ENCODE data around the gene DKK1. TPM values are rescaled to one million over a fixed set of nuclear protein-coding genes. Genes with fewer than 3 reads are reported as not detected.
A peak's percentile ranks its signal among the peaks of the same experiment; 100 is the strongest.

Gene DKK1
- polyA plus RNA-seq, 2 of the 4 experiments (the other 2 are of a cell fraction), result 117 to 375 TPM

DNA sequence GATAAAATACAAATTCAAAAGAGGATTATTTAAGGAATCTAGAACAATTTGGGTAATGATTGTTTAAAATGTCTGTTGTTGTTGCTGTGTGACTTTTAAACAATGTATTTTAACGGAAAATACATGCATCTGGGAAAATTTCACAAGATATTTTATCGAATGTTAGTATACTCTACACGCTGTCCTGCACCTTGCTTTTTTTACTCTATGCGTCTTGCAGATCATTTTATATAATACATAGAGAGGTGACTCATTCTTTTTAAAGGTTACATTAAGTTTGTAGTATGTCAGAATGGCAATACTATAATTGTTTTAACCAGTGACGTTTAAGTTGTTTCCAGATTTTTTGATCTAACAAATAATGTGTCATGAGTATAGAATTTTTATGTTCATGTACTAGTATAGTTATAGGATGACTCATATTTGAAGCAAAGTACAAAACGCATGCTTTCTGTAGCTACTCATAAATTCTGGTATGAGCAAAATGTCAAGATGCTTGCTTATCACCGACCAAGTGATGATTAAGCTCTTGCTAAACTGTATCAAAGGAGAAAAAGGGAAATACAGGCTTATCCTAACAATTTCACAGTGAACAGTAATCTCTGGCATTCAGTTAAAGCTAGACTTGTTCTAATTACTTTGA is 4.9 kb downstream of the DKK1 start (continued):
- TF ChIP-seq RAD21 (conservative IDR thresholded peaks at IDR 0.05 in 1 of 2, IDR thresholded peaks at IDR 0.05 in 1 of 2), result peak; percentile 43 to 64
- TF ChIP-seq SMC3 (IDR thresholded peaks at IDR 0.05), result peak; percentile 49; the same call in 2 of the 3 replicates
- TF ChIP-seq JUNB (IDR thresholded peaks at IDR 0.05), result peak; percentile 100
- TF ChIP-seq GATA3 (IDR thresholded peaks at IDR 0.05; ENCODE audit: borderline replicate concordance), result peak; percentile 100
- TF ChIP-seq RFX5 (IDR thresholded peaks at IDR 0.05), result no peak

DNA sequence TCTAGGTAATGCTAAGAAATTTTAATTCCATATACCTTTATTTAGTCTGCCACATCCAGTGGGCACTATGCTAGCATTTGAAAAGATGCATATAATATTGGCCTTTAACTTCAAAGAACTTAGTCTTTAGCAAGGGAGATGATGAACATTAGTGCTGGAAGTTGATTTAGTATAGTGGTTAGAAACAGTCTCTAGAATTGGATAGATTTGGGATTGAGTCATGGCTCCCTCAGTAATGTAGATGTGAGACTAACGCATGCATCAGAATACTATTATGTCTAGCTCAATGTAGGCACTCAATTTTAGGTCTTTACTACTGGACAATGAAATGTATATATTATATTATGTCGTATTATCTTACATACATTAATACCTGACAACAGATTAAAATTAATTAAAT is 5.8 kb downstream of the DKK1 start:
- H3K4me3 ChIP-seq, result no peak overlapping the region
- POLR2A ChIA-PET, result interaction anchor here (2.1 kb wide), 2 partner anchors 123 to 167 kb away, joined by 10 to 17 read pairs; no protein-coding TSS in a partner anchor
- DNase-seq (ENCODE audit: low read depth in 1 of 2, low spot score in 1 of 2), result no peak
- no peak for FAIRE-seq
- CTCF ChIA-PET, result interaction anchor here (3.5 to 3.7 kb wide), 2 partner anchors 12 to 167 kb away, joined by 14 to 36 read pairs; no protein-coding TSS in a partner anchor
- TF ChIP-seq RARB (CRISPR knock-in tag; IDR thresholded peaks at IDR 0.05) (no peak), RFX5 (IDR thresholded peaks at IDR 0.05) (no peak), RAD21 (conservative IDR thresholded peaks at IDR 0.05 in 1 of 2, IDR thresholded peaks at IDR 0.05 in 1 of 2) (no peak), HOXB13 (CRISPR knock-in tag; IDR thresholded peaks at IDR 0.05; ENCODE audit: low read depth) (no peak), ZNF302 (CRISPR knock-in tag; IDR thresholded peaks at IDR 0.05) (no peak), POLR2AphosphoS2 (conservative IDR thresholded peaks at IDR 0.05; ENCODE audit: low read length) (no peak), ZSCAN20 (CRISPR knock-in tag; IDR thresholded peaks at IDR 0.05) (no peak)
- TF ChIP-seq, protein P1, sequence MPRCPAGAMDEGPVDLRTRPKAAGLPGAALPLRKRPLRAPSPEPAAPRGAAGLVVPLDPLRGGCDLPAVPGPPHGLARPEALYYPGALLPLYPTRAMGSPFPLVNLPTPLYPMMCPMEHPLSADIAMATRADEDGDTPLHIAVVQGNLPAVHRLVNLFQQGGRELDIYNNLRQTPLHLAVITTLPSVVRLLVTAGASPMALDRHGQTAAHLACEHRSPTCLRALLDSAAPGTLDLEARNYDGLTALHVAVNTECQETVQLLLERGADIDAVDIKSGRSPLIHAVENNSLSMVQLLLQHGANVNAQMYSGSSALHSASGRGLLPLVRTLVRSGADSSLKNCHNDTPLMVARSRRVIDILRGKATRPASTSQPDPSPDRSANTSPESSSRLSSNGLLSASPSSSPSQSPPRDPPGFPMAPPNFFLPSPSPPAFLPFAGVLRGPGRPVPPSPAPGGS (IDR thresholded peaks at IDR 0.05), result no peak
- peaks cover 29% of the 10 kb centered on the region for H3K4me1 ChIP-seq
- H3K9me3 ChIP-seq, result peaks cover 9% of the 10 kb centered on the region; the same call in 2 of the 3 replicates
- 80% methylated on average over 2 of the region's 2 CpGs for WGBS (ENCODE audit: missing lambda C conversion rate)
- ATAC-seq, result no peak
- H3K4me2 ChIP-seq, result peak overlapping the region; percentile 72
- H3K27ac ChIP-seq, result peak overlapping the region; percentile 82 to 89

DNA sequence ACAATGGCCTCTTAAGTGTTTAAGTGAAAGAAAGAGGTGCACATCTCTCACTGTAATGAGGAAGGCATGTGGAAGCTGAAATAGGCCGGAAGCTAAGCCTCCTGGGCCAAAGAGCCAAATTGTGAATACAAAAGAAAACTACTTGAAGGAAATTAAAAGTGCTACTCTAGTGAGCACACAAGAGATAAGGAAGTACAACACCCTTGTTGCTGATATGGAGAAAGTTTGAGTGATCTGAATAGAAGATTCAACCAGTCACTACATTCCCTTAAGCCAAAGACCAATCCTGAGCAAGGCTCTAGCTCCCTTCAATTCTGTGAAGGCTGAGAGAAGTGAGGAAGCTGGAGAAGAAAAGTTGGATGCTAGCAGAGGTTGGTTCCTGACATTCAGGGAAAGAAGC is 8.2 kb downstream of the DKK1 start:
- CTCF ChIA-PET, result interaction anchor here (0.7 to 1.7 kb wide), 5 partner anchors 9 to 245 kb away, joined by 3 to 8 read pairs (median 4); partner anchors contain the start of gene DKK1
- POLR2A ChIA-PET, result no interaction called here
- no peak for ATAC-seq
- Histone ChIP-seq H3K4me3 (no peak overlapping the region), H3K9me3 (peaks cover 9% of the 10 kb centered on the region; the same call in 2 of the 3 replicates), H3K4me1 (peaks cover 36% of the 10 kb centered on the region), H3K27ac (peak overlapping the region; percentile 32 to 54; a peak in 5 of 6 replicates), H3K4me2 (no peak overlapping the region)
- no peak for DNase-seq (ENCODE audit: low read depth in 1 of 2, low spot score in 1 of 2)
- 100% methylated on average over 1 of the region's 1 CpG for WGBS (ENCODE audit: missing lambda C conversion rate)
- TF ChIP-seq RCOR1 (IDR thresholded peaks at IDR 0.05; ENCODE audit: low read depth, low read length) (no peak), FOSL2 (IDR thresholded peaks at IDR 0.05) (no peak), FOSL2 (CRISPR knock-in tag; IDR thresholded peaks at IDR 0.05) (no peak), CBX8 (IDR thresholded peaks at IDR 0.05) (no peak), MAZ (IDR thresholded peaks at IDR 0.05; ENCODE audit: borderline replicate concordance, low read depth, low read length) (no peak), NPAS2 (CRISPR knock-in tag; IDR thresholded peaks at IDR 0.05; ENCODE audit: borderline replicate concordance) (no peak), BHLHE40 (IDR thresholded peaks at IDR 0.05; ENCODE audit: low read depth, low read length) (no peak), POLR2AphosphoS2 (conservative IDR thresholded peaks at IDR 0.05; ENCODE audit: low read length) (no peak), KDM5A (IDR thresholded peaks at IDR 0.05) (no peak)
- TF ChIP-seq, protein P2, sequence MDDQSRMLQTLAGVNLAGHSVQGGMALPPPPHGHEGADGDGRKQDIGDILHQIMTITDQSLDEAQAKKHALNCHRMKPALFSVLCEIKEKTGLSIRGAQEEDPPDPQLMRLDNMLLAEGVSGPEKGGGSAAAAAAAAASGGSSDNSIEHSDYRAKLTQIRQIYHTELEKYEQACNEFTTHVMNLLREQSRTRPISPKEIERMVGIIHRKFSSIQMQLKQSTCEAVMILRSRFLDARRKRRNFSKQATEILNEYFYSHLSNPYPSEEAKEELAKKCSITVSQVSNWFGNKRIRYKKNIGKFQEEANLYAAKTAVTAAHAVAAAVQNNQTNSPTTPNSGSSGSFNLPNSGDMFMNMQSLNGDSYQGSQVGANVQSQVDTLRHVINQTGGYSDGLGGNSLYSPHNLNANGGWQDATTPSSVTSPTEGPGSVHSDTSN (IDR thresholded peaks at IDR 0.05), result no peak
- TF ChIP-seq, protein P3, sequence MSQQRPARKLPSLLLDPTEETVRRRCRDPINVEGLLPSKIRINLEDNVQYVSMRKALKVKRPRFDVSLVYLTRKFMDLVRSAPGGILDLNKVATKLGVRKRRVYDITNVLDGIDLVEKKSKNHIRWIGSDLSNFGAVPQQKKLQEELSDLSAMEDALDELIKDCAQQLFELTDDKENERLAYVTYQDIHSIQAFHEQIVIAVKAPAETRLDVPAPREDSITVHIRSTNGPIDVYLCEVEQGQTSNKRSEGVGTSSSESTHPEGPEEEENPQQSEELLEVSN (IDR thresholded peaks at IDR 0.05; ENCODE audit: borderline replicate concordance, low read depth), result no peak
- no peak for FAIRE-seq

Measured in A549 (cell line).